Activated CD4-positive, alpha-beta T cell treated with anti-CD3 and anti-CD28 coated beads, Interleukin-2, amount 50 U/mL, for 24 hours (primary cell): ENCODE data around the gene CNOT4.
"Not testable (repeated sequence)": the region's sequence is repeated elsewhere in the genome, so short reads cannot be mapped to it uniquely, and the experiment has no call there.

Source experiments
- DNase-seq, 2 donors: peaks; one replicate each; pipeline ENCODE4 v3.0.0-alpha.2; 2020; ENCODE audit warnings: low read depth in 1 of 2, low spot score in 1 of 2

CNOT4 gene

GRCh38 chr7:135365721-135366120 is 144.2 kb downstream of the CNOT4 start:
- no peak for DNase-seq

GRCh38 chr7:135364206-135364605 is 145.7 kb downstream of the CNOT4 start:
- no peak for DNase-seq

- no peak for DNase-seq
These were observed 147.0 kb downstream of the CNOT4 start for GRCh38 chr7:135362871-135363270.

- no peak for DNase-seq
These were observed 148.1 kb downstream of the CNOT4 start for GRCh38 chr7:135361788-135362187.

- DNase-seq: no peak
These were observed 150.3 kb downstream of the CNOT4 start for GRCh38 chr7:135359615-135360014.

- no peak for DNase-seq
These were observed 154.4 kb downstream of the CNOT4 start for GRCh38 chr7:135355377-135356048.

- DNase-seq: no peak
These were observed 156.1 kb downstream of the CNOT4 start for GRCh38 chr7:135353832-135354231.

GRCh38 chr7:135352285-135352684 is 157.6 kb downstream of the CNOT4 start:
- DNase-seq: no peak

- DNase-seq: not testable (repeated sequence)
These were observed 158.8 kb downstream of the CNOT4 start for GRCh38 chr7:135351070-135351469.

GRCh38 chr7:135349746-135350145 is 160.2 kb downstream of the CNOT4 start:
- DNase-seq: no peak

GRCh38 chr7:135348493-135348892 is 161.4 kb downstream of the CNOT4 start:
- no peak for DNase-seq

- DNase-seq: no peak
These were observed 166.5 kb downstream of the CNOT4 start for GRCh38 chr7:135343361-135343760.

GRCh38 chr7:135342887-135343286 is 167.0 kb downstream of the CNOT4 start:
- DNase-seq: no peak

GRCh38 chr7:135341049-135341448 is 168.9 kb downstream of the CNOT4 start:
- no peak for DNase-seq

GRCh38 chr7:135337977-135338550 is 171.8 kb downstream of the CNOT4 start:
- DNase-seq: no peak

GRCh38 chr7:135337506-135337905 is 172.4 kb downstream of the CNOT4 start:
- no peak for DNase-seq

GRCh38 chr7:135335628-135336139 is 174.2 kb downstream of the CNOT4 start:
- DNase-seq: peak in 1 of 2 donors; percentile 22

- DNase-seq: no peak
These were observed 174.9 kb downstream of the CNOT4 start for GRCh38 chr7:135334830-135335543.

GRCh38 chr7:135333946-135334345 is 176.0 kb downstream of the CNOT4 start:
- DNase-seq: no peak

GRCh38 chr7:135333200-135333599 is 176.7 kb downstream of the CNOT4 start:
- no peak for DNase-seq

GRCh38 chr7:135330088-135330487 is 179.8 kb downstream of the CNOT4 start:
- no peak for DNase-seq

GRCh38 chr7:135328526-135328925 is 181.4 kb downstream of the CNOT4 start:
- DNase-seq: no peak
